GM19035 (cell line): ENCODE data around the gene PLXNC1.

ENCODE experiments used
- ATAC-seq: cut with Tn5 transposase; IDR thresholded peaks from one replicate; pipeline ENCODE4 v1.9.1; 2021; ENCODE audit not compliant: unreplicated experiment

PLXNC1 gene

DNA sequence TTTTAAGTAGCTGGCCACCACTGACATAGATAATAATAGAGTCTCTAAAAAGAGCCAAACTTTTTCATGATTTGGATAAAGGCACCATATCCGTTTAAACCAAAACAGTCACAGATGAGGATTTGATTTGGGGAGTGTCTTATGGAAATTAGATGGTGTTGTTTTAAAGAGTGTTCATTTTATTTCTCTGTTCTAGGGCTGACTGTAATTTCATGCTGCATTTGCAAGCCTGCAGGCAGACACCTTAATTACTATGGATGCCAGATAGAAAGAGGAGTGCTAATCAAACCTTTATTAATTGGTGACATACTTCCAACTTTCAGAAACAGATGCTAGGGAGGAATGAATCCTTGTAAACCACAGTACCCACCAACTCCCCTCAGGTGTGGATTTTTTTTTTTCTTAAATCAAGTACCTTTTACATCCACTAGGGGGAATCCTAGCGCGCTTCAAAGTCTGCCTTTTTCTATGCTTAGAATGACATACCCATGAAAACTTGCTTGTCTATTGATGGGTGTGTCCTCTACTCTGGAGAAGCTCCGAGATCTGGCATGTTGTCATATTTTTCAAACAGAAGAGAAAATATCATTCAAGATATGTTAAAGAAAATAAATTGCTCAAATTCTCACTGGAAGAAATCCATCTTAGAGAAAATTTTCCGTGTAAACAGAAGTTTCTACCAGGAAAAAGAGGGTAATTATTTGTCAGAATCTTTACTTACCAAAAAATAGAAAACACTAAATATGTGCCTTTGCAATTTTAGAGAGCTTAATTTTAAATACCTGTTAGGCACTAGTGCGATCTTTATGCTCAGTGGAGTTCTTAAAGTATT lies 14.2 kb upstream of the PLXNC1 start:
- ATAC-seq: peak; percentile 82

DNA sequence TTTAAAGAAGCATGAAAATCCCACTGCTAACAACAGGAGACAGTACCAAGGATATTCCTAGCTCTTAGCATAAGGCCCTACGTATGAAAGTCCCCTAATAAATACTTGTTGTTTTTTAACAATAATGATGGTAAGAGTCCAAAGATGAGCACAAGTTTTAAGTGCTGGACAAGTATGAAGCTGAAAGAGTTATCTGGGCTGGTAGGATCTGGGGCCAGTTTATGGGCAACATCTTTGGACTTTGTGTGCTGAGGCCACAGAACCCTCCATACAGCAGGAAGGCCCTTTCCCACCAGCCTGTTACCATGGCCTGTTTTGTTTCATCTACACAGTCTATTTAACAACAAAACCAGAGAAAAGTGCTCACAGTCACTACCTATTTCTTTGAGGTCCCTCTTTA lies 12.5 kb upstream of the PLXNC1 start:
- no peak for ATAC-seq

DNA sequence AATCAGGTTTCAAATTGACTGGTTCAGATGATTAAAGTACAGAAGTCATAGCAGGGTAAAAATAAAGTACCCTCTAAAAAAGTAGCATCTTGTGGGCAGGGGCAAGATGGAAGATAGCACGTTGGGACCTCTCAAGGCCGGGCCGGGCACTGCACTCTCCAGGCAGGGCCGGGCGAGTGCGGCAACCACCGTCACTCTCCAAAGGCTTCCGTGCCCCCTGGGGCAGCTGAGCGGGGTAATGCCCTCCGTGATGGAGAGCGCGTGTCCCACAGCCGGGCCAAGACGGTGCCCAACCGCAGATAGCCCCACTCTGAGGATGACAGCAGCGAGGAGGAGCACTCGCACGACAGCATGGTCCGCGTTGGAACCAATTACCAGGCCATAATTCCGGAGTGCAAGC lies 8.6 kb upstream of the PLXNC1 start:
- ATAC-seq: no peak

DNA sequence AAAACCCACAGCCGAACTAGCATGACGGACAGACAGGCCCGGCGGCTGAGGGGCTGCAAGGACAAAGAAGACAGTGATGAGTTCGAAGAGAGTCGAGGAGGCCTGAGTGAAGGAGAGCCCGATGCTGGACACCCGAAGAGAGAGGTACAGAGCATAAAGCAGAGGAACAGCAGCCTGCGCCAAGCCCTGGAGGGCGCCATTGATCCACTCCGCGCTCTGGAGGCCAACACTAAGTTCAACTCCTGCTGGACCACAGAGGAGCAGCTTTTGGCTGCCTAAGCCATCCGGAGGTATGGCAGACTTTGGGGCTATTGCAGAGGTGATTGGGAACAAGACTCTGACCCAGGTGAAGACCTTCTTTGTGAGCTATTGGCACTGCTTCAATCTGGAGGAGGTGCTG lies 7.8 kb upstream of the PLXNC1 start:
- ATAC-seq: no peak

DNA sequence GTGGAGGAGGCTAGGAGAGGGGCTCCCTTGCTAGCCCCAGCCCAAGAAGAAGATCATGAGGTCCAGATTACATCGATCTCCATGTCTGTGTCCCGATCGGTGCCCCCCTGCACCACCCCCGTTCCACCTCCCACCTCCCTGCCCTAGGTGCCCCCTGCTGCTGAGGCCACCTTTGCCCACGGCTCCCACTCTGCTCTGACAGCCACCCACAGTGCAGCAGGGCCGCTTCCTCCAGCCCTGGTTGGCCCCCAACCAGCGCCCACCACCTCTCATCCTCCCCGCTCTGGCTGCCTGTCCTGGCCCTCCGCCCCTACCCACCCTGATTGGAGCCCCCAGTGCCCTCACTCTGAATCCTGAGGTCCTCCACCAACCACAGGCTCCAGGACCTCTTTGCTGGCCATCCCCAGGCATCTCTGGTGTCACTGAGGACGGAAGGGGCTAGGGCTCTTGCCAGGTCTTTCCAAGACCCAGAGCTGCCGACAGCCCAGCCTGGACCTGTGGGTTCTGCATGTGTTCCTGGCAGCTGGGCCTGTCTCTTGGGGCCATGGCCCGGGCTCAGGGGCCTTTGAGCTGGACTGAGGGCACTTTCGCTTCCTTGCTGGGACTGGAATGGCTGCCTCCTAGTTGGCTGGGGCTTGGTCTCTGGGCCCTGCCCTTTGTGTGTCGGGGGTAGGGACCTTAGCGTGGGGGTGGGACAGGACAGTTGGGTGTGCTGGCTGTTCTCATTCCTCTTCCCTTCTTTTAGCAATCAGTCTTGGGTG lies 7.2 kb upstream of the PLXNC1 start:
- no peak for ATAC-seq

DNA sequence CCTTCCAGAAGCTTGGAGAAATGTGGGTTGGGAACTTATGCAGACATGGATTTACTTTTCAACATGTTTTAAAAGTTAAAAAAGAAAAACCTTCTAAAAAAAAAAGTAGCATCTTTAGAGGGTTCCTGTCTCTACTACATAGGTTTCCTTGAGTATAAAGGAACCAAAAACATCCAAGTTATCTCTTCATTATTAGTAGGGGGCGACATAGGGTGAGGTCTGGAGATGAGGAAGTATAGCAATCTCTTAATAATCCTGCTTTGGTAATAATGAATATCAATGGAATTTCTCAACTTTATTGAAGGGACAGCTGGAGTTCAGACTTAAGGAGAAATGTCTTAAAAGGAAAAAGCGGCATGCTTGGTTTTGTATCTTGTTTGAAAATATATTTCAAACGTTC lies 6.5 kb upstream of the PLXNC1 start:
- no peak for ATAC-seq

DNA sequence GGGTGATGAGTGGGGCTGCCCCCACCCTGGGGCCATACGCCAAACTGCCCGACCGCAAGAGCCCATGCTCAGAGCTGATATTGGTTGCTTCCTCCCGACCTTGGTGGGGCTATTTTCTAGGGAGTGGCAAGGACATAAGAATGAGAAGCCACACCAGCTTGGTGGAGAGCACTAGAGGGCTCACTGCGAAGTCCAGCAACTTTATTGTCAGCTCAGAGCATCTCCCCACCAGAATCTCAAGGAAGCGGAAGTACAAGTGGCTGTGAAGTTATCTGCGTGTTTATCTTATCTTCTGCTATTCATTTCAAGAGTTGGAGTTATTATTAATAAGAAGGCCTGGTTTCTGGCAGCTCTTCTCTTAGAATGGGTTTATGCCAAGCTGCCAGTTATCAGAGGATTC lies 4.9 kb upstream of the PLXNC1 start:
- no peak for ATAC-seq

DNA sequence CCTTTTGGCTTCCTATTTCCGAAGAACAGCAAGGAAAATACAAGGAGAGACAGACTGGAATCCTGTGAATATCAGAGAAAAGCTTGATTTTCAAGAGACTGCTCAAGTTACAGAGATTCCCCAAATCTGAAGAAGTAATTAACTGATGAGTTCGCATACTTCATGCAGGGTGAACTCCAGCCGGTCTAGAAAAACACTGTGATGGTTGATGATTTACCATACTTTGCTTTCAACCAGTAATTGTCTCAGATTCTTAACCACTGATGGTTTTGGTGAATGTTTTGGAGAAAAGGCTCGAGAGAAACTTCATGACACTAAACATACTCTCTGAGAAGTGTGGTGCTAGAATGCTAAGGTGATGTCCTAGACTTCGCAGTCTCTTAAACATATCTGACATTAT lies 4.4 kb upstream of the PLXNC1 start:
- ATAC-seq: no peak

DNA sequence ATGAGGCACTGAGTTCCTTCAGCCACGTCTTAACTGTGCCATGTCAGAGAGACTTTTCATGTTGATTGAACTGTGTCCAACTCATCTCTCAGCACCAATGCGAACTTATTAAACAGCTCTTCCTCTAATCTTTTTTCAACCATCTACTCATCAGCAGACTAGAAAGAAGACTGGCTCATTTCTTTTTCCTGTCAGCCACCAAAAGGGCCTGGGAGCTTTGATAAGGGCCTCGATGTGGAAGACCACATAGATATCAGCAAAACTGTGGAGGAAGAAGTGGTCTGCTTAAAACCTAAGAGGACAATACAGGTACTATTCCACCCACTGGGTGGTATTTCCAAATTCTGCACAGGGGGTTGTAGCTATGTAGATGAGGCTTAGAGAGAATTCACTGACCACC lies 3.6 kb upstream of the PLXNC1 start:
- no peak for ATAC-seq

DNA sequence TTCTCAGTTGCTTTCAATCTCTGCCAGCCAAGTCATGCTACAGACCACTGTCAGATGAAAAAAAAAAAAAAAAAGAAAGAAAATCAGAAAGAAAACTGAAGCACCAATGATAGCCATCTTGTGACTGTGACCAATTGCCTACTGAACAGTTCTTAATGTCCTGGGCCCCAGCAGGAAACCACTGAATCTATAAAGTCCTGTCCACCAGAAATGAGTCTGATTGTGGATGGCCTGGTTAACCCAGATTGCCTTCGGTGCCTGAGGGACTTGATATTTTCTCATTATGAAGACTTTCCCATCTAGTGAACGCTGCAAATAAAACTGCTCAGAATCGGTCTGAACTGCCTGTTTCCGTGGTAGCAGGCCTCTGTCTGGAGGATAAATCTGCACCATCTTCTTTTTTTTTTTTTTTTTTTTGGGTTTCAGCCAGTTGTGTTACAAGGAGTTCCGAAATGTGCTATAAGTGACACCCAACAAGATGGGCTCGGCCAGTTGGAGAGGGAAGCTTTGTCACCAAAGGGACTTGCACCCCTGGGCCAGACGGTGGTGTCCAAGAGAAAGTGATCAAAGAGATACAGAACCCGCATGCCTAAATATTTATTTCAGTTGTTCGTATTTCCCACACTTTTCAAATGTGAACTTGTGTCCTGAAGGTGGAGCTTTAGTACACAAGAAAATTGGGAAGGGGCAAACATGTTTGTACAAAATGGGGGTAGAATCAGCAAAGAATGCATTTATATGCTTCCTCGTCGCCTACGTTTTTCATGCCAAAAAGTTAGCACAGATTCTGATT lies 3.0 kb upstream of the PLXNC1 start:
- ATAC-seq: no peak

DNA sequence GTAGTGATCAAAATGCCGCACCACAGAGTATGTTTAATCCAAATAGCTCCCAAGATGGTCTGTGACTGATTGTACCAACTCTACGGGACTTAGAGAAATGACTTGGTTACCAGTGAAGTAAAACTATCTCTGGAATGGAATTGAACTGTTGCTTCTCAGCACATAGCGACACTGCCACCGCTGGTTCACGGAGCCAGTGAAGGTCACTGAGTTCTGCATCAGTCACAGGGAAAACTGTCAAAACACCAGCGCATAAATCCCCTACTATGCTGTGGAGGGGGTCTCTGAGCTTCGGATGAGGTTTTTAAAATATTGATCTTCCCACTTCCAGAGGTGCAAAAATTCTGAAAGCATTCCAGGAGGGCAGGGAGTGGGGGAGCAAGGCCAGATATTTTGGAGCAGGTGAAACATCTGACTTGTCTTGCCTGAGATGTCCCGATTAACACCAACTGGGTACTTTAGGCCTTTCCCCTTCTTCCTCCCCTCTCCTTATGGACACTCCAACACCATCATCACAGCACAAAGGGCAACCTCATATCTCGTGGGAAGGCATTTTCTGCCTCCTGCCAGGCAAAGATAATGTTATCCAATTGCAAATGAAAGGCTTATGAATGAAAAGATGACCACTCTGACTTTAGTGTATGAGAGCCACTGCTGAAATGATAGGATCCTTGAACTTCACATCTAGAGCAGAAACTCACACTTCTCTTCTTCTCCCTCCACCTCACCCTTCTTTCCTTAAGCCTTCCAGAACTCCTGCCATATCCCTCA lies 2.0 kb upstream of the PLXNC1 start:
- no peak for ATAC-seq

DNA sequence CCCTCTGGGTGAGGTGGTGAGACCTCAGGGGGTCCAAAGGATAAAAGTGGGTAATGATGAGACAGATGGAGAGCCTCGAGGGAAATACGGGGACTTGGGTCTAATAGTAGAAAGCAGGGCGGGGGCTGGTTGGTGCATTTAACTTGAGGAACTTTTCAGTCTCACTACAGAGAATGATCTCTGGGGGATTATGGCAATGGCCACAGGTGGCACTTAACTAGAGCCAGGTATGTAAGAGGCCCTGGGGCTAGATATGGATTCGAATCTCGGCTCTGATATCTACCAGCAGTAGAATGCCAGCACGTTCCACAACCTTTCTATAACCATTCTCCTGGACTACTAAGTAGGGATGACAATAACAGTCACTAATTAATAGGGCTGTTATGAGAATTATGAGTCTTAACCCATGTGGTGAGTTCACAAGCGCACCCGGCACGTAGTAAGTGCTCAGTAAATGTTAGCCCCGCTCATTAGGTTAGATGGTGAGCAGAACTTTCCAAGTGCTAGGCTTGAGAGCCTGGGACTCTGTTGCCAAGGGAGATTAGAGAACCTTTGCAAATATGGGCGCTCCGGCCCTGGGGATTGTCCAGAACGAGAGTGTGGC lies 888 bp upstream of the PLXNC1 start:
- ATAC-seq: no peak

DNA sequence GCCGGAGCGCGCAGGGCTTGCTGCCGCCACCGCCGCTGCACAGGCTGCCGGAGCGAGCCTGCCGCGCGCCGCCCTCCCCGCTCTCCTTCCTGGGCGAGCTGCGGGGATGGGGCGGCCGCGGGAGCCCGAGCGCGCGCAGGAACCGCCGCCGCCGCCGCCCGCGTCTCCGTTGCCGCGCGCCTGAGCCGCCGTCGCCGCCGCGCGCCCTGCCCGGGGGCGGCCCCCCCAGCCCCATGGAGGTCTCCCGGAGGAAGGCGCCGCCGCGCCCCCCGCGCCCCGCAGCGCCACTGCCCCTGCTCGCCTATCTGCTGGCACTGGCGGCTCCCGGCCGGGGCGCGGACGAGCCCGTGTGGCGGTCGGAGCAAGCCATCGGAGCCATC lies 352 bp downstream of the PLXNC1 start:
- peak; percentile 19 for ATAC-seq

DNA sequence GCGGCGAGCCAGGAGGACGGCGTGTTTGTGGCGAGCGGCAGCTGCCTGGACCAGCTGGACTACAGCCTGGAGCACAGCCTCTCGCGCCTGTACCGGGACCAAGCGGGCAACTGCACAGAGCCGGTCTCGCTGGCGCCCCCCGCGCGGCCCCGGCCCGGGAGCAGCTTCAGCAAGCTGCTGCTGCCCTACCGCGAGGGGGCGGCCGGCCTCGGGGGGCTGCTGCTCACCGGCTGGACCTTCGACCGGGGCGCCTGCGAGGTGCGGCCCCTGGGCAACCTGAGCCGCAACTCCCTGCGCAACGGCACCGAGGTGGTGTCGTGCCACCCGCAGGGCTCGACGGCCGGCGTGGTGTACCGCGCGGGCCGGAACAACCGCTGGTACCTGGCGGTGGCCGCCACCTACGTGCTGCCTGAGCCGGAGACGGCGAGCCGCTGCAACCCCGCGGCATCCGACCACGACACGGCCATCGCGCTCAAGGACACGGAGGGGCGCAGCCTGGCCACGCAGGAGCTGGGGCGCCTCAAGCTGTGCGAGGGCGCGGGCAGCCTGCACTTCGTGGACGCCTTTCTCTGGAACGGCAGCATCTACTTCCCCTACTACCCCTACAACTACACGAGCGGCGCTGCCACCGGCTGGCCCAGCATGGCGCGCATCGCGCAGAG lies 873 bp downstream of the PLXNC1 start:
- peak; percentile 41 for ATAC-seq

DNA sequence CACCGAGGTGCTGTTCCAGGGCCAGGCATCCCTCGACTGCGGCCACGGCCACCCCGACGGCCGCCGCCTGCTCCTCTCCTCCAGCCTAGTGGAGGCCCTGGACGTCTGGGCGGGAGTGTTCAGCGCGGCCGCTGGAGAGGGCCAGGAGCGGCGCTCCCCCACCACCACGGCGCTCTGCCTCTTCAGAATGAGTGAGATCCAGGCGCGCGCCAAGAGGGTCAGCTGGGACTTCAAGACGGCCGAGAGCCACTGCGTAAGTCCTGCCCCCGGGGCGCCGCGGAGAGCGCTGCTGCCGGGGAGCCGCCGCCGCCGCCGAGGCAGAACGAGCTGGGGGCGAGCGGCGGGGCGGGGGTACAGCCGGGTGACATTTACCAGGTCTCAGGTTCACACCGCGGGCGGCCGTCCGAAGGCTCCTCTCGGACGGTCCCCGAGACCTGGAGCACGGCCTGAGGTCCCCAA lies 1.4 kb downstream of the PLXNC1 start:
- ATAC-seq: peak; percentile 6

DNA sequence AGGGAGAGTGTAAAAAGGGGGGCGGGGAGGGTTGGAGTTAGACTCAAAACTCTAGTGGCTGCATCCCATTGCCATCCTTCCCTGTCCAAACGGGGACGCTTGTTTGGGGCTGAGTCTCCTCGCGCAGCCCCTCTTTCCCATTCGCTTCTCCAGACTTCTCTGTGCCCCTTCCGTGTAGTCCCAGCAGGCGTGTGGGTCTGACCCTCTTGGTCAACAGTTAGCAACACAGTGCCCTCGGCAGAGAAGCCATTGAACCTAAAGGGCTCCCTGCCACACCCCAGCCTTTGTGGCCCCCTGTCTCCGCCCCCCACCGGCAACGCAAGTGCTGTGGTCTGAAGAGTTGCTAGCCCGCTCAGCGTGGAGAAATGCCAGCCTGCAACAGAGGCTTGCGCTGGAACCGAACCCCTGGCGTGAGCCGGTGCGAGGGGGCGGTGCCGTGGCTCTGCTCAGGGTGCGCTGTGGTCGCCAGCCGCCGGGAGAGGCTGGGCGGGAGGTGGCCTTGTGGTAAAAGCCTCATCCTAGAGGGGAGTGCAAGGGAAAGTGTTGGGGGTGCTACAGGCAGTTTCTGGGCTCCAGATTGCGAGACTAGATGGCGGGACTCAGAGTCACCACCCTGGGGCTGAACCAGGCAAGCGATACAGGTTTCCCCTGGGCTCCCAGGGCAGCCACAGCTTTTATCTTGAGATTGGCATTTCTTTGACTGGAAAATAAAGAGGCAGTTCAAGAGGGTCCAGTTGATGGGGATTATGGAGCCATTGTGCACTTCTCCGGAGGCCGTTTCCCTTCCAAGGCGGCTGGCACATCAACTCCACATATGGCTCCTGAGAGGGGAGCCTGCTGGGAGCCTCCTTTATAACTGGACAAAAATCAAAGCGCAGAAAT lies 2.1 kb downstream of the PLXNC1 start:
- no peak for ATAC-seq

DNA sequence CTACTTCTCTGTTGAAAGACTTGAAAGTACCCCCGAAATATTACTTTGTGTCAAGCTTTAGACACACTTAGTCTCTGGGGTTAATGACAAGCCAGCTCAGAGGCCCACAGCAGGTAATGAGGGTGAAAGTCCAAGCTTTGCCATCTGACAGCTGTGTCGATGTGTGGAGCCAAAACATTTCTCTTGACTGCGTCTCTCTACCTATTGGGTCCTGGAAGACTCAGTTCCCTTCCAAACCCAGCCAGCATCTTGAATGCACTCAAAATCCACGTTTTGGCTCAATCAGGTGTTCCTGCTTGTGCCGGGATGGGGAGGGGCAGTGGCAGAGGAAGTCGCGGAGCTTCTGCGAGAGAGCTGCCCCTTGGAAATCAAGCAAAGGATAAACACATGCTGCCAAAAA lies 3.2 kb downstream of the PLXNC1 start:
- ATAC-seq: no peak

DNA sequence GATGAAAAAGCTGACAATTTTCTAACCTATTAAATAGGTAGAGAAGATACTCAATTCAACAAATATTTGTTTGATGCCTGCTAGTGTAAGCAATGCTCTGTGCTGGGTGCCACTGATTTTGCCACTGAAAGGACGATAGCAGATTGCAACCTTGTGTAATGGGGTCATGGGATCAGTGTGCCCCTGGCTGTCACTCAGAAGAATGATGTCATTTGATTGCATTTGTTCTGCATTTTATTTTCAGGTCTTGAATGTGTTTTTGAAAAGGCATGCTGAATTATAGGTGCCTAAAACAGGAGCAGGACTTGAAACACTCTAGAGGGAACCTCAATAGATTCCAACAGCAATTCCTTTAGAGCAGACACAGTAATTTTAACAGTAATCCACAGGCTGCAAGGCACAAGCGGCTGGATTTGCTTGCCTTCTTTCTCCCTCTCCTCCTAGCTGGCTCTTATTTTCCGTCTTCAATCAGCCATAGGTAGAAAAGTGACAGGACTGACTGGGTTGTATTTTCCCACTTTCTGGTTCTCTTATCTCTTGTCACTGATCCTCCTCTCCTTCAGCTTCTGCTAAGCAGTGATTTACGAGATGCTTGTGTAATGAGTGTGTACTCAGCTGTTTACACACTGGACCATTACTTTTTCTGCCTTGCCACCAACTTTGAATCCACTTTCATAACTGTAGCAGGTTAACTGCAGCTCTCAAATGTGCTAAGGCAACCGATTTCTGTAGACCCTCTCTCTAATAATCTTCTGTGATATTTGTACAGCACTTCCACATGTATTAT lies 4.1 kb downstream of the PLXNC1 start:
- no peak for ATAC-seq
